IMR-90 (cell line): ENCODE results near the gene ZNF26.
"Not testable (repeated sequence)": the region's sequence is repeated elsewhere in the genome, so short reads cannot be mapped to it uniquely, and the experiment has no call there.

Experiments used
- CEBPB ChIP-seq: IDR thresholded peaks from 2 replicates; pipeline ENCODE4 v1.6.1; 2012; ENCODE audit warnings: low read depth, low read length, improper control_type of control experiment
- CTCF ChIP-seq: conservative IDR thresholded peaks from 2 replicates; pipeline ENCODE4 v1.5.1; 2012; ENCODE audit warnings: mild to moderate bottlenecking, low read depth, low read length, improper control_type of control experiment
- MXI1 ChIP-seq: IDR thresholded peaks from 2 replicates; pipeline ENCODE4 v1.6.1; 2012; ENCODE audit warnings: low read depth, mild to moderate bottlenecking, low read length, moderate library complexity, borderline replicate concordance
- POLR2A ChIP-seq: IDR thresholded peaks from 2 replicates; pipeline ENCODE4 v1.6.1; 2012; ENCODE audit warnings: mild to moderate bottlenecking, low read depth, low read length
- RAD21 ChIP-seq: IDR thresholded peaks from 2 replicates; pipeline ENCODE4 v1.6.1; 2012; ENCODE audit warnings: low read length, improper control_type of control experiment

- not testable (repeated sequence) for TF ChIP-seq POLR2A, CTCF, MXI1, CEBPB, RAD21
These were observed 49.2 kb upstream of the ZNF26 start for GRCh38 chr12:132936921-132937320.
